ENCODE measurements around the gene GNG8.

GNG8 gene

DNA sequence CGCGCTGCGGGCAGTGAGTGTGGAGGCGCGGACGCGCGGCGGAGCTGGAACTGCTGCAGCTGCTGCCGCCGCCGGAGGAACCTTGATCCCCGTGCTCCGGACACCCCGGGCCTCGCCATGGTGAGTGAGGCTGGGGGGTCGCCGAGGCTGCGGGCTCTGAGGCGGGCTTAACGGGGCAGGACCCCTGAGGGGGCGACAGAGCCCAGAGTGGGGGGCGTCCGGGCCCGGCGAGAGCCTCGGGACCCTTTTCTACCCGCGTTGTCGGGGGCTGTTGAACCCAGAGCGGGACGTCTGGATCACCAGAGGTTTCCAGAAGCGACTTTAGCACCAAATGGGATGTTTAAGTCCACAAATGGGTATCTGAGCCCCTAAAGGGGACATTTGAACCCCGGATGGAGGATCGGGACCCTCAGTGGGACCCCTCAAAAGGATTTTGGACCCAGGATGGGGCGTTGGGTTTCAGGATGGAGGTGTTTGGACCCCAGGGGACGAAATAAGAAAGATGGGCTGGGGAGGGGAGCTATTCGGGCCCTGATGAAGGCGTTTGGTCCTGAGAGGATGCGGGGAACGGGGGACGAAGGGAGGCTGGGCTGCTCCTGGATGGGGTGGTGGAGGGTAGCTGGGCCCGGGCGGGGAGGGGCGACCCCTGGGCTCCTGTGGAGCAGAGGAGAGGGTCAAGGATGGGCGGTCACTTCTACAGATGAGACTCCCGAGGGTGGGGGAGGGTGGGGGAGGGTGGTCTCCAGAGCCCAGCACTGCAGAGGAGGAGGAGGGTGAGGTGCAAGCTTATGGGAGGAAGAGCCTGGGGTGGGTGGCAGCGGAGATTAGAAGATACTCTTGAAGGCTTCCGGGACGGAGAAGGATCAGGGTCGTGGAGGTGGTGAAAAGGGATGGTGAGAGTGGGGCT is 34.4 kb downstream of the GNG8 start, which contains the start of gene CALM3:
Gene CALM3, plus strand, starts transcription at position 13 of the 907 bp plus-strand sequence. Its CDS starts 105 bp downstream, at position 118.
- no peak for DNase-seq

DNA sequence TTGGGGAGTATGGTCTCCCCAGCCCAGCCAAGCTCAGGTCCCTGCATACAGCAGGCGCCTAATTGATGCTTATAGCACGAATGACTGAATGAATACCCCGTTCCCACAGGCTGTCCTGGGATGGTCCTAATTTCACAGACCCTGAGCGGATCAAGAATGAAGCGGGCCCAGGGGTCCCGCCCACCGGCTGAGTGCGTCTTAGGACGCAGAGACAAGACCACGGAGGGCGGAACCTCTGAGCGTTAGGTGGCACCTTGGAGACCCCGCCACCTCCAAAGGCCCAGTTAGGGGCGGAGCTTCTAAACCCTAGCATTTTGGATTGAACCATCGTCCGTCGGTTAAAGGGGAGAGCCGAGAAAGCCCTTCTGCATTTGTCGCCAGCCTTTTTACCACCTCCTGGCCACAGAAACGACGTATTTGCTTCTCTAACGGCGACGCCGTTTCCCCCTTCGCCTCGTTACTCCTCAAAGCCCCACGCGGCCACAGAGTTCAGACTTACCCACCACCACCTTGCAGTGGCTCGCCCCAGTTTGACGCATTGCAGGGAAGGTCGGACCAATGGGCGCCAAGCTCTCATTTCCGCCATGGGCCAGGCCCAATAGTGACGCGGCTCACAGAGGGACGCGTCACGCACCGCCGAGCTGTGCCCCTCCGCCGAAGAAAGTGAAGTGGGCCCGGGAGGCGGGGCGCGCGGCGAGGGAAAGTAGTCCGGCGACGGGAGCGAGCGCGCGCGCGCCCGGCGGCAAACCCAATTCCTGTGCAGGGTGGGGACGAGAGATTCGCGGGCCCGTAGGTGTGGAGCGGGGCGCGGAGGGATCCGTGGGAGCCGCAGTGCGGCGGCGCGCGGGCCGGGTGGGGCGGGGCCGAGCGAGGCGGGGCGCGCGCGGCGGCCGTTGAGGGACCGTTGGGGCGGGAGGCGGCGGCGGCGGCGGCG is 35.4 kb downstream of the GNG8 start:
- peak; percentile 97 for DNase-seq

GRCh38 chr19:46599716-46600373 is 36.2 kb downstream of the GNG8 start:
- no peak for DNase-seq

- DNase-seq, result no peak
These were observed 37.6 kb downstream of the GNG8 start for GRCh38 chr19:46598372-46598917.

GRCh38 chr19:46596008-46596407 is 40.0 kb downstream of the GNG8 start:
- DNase-seq, result no peak

DNA sequence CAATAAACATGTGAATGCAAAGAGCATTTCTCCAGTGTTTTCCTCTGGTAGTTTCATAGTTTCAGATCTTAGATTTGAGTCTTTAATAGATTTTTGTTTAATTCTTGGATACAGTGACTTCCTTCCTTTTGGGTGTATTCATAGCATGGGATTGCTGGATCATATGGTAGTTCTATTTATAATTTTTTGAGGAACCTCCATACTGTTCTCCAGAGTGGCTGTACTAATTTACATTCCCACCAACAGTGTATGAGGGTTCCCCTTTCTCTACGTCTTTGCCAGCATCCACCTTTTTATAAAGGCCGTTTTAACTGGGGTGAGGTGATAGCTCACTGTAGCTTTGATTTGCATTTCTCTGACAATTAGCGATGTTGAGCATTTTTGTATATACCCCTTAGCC is 44.1 kb downstream of the GNG8 start:
- no peak for DNase-seq

DNA sequence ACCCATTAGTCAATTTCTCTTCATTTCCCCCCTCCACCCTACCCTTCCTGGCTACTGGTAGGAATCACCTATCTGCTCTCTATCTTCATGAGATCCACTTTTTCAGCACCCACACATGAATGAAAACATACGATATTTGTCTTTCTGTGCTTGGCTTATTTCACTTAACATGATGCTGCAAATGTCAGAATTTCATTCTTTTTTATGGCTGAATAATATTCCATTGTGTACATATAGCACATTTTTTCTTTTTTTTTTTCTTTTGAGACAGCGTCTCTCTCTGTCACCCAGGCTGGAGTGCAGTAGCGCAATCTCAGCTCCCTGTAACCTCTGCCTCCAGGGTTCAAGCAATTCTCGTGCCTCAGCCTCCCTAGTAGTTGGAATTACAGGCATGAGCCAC is 44.7 kb downstream of the GNG8 start:
- no peak for DNase-seq

- no peak for DNase-seq
These were observed 48.1 kb downstream of the GNG8 start for GRCh38 chr19:46587861-46588260.

DNA sequence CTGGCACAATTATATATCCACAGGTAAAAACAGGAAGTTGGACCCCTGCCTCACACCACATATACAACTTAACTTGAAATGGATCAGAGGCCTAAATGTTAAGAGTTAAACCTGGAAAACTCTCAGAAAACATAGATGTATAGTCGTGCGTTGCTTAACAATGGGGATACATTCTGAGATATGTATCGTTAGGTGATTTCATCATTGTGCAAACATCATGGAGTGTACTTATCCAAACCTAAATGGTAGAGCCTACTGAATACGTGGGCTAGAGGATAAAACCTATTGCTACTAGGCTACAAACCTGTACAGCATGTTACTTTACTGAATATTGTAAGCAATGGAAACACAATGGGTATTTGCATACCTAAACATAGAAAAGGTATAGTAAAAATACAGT is 49.7 kb downstream of the GNG8 start:
- DNase-seq, result no peak

- no peak for DNase-seq
These were observed 50.5 kb downstream of the GNG8 start for GRCh38 chr19:46585539-46585938.

All from left hindlimb (tissue), 1 donor.